ENCODE results near the gene ADAMTS15. TPM values are rescaled to one million over a fixed set of nuclear protein-coding genes. Genes with fewer than 3 reads are reported as not detected.

Gene ADAMTS15
- total RNA-seq, 1 experiment from 2014 or later = 6.9 TPM

- Histone ChIP-seq H3K27ac (no peak overlapping the region), H3K9me3 (replicated peaks) (no peaks in the 10 kb centered on the region), H3K4me1 (peaks cover 5% of the 10 kb centered on the region; the same call in 1 of the 2 replicates), H3K27me3 (no peaks in the 10 kb centered on the region), H3K4me3 (no peak overlapping the region), H3K36me3 (no peaks in the 10 kb centered on the region)
- no peak for DNase-seq
Observed at GRCh38 chr11:130454491-130455252, 6.2 kb downstream of the ADAMTS15 start.

- DNase-seq = no peak
- Histone ChIP-seq H3K27ac (no peak overlapping the region), H3K4me1 (peaks cover 2% of the 10 kb centered on the region; the same call in 1 of the 2 replicates), H3K27me3 (no peaks in the 10 kb centered on the region), H3K9me3 (replicated peaks) (no peaks in the 10 kb centered on the region), H3K36me3 (no peaks in the 10 kb centered on the region), H3K4me3 (no peak overlapping the region)
Observed at GRCh38 chr11:130455483-130456127, 7.2 kb downstream of the ADAMTS15 start.

GRCh38 chr11:130456286-130456685 lies 7.8 kb downstream of the ADAMTS15 start:
- Histone ChIP-seq H3K4me1 (no peaks in the 10 kb centered on the region), H3K27ac (no peak overlapping the region), H3K9me3 (replicated peaks) (no peaks in the 10 kb centered on the region), H3K36me3 (no peaks in the 10 kb centered on the region), H3K27me3 (no peaks in the 10 kb centered on the region), H3K4me3 (no peak overlapping the region)
- DNase-seq = no peak

GRCh38 chr11:130457623-130458409 lies 9.4 kb downstream of the ADAMTS15 start:
- H3K27ac ChIP-seq = no peak overlapping the region
- H3K9me3 ChIP-seq (replicated peaks) = no peaks in the 10 kb centered on the region
- DNase-seq = no peak
- no peaks in the 10 kb centered on the region for H3K36me3 ChIP-seq
- no peak overlapping the region for H3K4me3 ChIP-seq
- H3K4me1 ChIP-seq = no peaks in the 10 kb centered on the region
- H3K27me3 ChIP-seq = no peaks in the 10 kb centered on the region

GRCh38 chr11:130458410-130458729 lies 9.9 kb downstream of the ADAMTS15 start:
- no peaks in the 10 kb centered on the region for H3K27me3 ChIP-seq
- H3K36me3 ChIP-seq = no peaks in the 10 kb centered on the region
- no peak overlapping the region for H3K4me3 ChIP-seq
- H3K9me3 ChIP-seq (replicated peaks) = no peaks in the 10 kb centered on the region
- no peaks in the 10 kb centered on the region for H3K4me1 ChIP-seq
- DNase-seq = no peak
- no peak overlapping the region for H3K27ac ChIP-seq

GRCh38 chr11:130459521-130459920 lies 11.1 kb downstream of the ADAMTS15 start:
- no peaks in the 10 kb centered on the region for H3K36me3 ChIP-seq
- H3K9me3 ChIP-seq (replicated peaks) = no peaks in the 10 kb centered on the region
- H3K27me3 ChIP-seq = no peaks in the 10 kb centered on the region
- H3K27ac ChIP-seq = no peak overlapping the region
- no peak for DNase-seq
- H3K4me3 ChIP-seq = no peak overlapping the region
- H3K4me1 ChIP-seq = no peaks in the 10 kb centered on the region

GRCh38 chr11:130462101-130462885 lies 13.8 kb downstream of the ADAMTS15 start:
- no peaks in the 10 kb centered on the region for H3K27me3 ChIP-seq
- H3K4me3 ChIP-seq = no peak overlapping the region
- H3K27ac ChIP-seq = no peak overlapping the region
- H3K4me1 ChIP-seq = no peaks in the 10 kb centered on the region
- DNase-seq = no peak
- H3K9me3 ChIP-seq (replicated peaks) = no peaks in the 10 kb centered on the region
- H3K36me3 ChIP-seq = no peaks in the 10 kb centered on the region

GRCh38 chr11:130462931-130463330 lies 14.5 kb downstream of the ADAMTS15 start:
- no peak overlapping the region for H3K27ac ChIP-seq
- no peaks in the 10 kb centered on the region for H3K27me3 ChIP-seq
- no peaks in the 10 kb centered on the region for H3K4me1 ChIP-seq
- H3K9me3 ChIP-seq (replicated peaks) = no peaks in the 10 kb centered on the region
- no peaks in the 10 kb centered on the region for H3K36me3 ChIP-seq
- H3K4me3 ChIP-seq = no peak overlapping the region
- no peak for DNase-seq

- Histone ChIP-seq H3K4me3 (no peak overlapping the region), H3K9me3 (replicated peaks) (no peaks in the 10 kb centered on the region), H3K27ac (no peak overlapping the region), H3K36me3 (no peaks in the 10 kb centered on the region), H3K27me3 (no peaks in the 10 kb centered on the region), H3K4me1 (no peaks in the 10 kb centered on the region)
- DNase-seq = no peak
Observed at GRCh38 chr11:130464291-130464812, 15.9 kb downstream of the ADAMTS15 start.

GRCh38 chr11:130465263-130465662 lies 16.8 kb downstream of the ADAMTS15 start:
- no peak for DNase-seq
- no peaks in the 10 kb centered on the region for H3K36me3 ChIP-seq
- H3K9me3 ChIP-seq (replicated peaks) = no peaks in the 10 kb centered on the region
- no peaks in the 10 kb centered on the region for H3K27me3 ChIP-seq
- H3K27ac ChIP-seq = no peak overlapping the region
- H3K4me1 ChIP-seq = no peaks in the 10 kb centered on the region
- H3K4me3 ChIP-seq = no peak overlapping the region

GRCh38 chr11:130467116-130467900 lies 18.9 kb downstream of the ADAMTS15 start:
- DNase-seq = no peak
- H3K36me3 ChIP-seq = no peaks in the 10 kb centered on the region
- H3K9me3 ChIP-seq (replicated peaks) = no peaks in the 10 kb centered on the region
- no peaks in the 10 kb centered on the region for H3K4me1 ChIP-seq
- no peak overlapping the region for H3K4me3 ChIP-seq
- no peak overlapping the region for H3K27ac ChIP-seq
- no peaks in the 10 kb centered on the region for H3K27me3 ChIP-seq

GRCh38 chr11:130469181-130469580 lies 20.7 kb downstream of the ADAMTS15 start:
- H3K36me3 ChIP-seq = no peaks in the 10 kb centered on the region
- H3K9me3 ChIP-seq (replicated peaks) = no peaks in the 10 kb centered on the region
- no peaks in the 10 kb centered on the region for H3K4me1 ChIP-seq
- no peak overlapping the region for H3K27ac ChIP-seq
- no peaks in the 10 kb centered on the region for H3K27me3 ChIP-seq
- DNase-seq = no peak
- no peak overlapping the region for H3K4me3 ChIP-seq

GRCh38 chr11:130470832-130471706 lies 22.6 kb downstream of the ADAMTS15 start:
- Histone ChIP-seq H3K27me3 (no peaks in the 10 kb centered on the region), H3K4me1 (no peaks in the 10 kb centered on the region), H3K36me3 (no peaks in the 10 kb centered on the region), H3K4me3 (no peak overlapping the region), H3K27ac (no peak overlapping the region), H3K9me3 (replicated peaks) (no peaks in the 10 kb centered on the region)
- no peak for DNase-seq

Data from SJCRH30 (cell line).